ENCODE measurements around the gene GSK3A. TPM values are rescaled to one million over a fixed set of nuclear protein-coding genes. Genes with fewer than 3 reads are reported as not detected.

The GSK3A gene
- total RNA-seq, 1 donor from 2014 or later = 39.8 TPM

GRCh38 chr19:42282819-42283187, 40.4 kb upstream of the GSK3A start:
- DNase-seq = no peak
- H3K4me3 ChIP-seq = peak overlapping the region; percentile 61
- ATAC-seq = no peak
- no peaks in the 10 kb centered on the region for H3K27me3 ChIP-seq (ENCODE audit: low read depth)
- no peaks in the 10 kb centered on the region for H3K9me3 ChIP-seq
- no peak for TF ChIP-seq CTCF (IDR thresholded peaks at IDR 0.05)
- intact Hi-C loops (cut with DNase I) = no loop called here
- H3K27ac ChIP-seq = peak overlapping the region; percentile 85
- peaks cover 68% of the 10 kb centered on the region for H3K4me1 ChIP-seq
- H3K36me3 ChIP-seq = peaks cover 11% of the 10 kb centered on the region

GRCh38 chr19:42281827-42282762, 39.7 kb upstream of the GSK3A start:
- Histone ChIP-seq H3K9me3 (no peaks in the 10 kb centered on the region), H3K27ac (peak overlapping the region; percentile 85), H3K4me1 (peaks cover 75% of the 10 kb centered on the region), H3K4me3 (peak overlapping the region; percentile 71), H3K36me3 (peaks cover 4% of the 10 kb centered on the region), H3K27me3 (ENCODE audit: low read depth) (no peaks in the 10 kb centered on the region)
- intact Hi-C loops (cut with DNase I) = no loop called here
- DNase-seq (no peak), ATAC-seq (no peak)
- no peak for TF ChIP-seq CTCF (IDR thresholded peaks at IDR 0.05)

GRCh38 chr19:42281146-42281826, 38.9 kb upstream of the GSK3A start:
- Histone ChIP-seq H3K27ac (peak overlapping the region; percentile 85), H3K4me3 (peak overlapping the region; percentile 71), H3K9me3 (no peaks in the 10 kb centered on the region), H3K4me1 (peaks cover 76% of the 10 kb centered on the region), H3K36me3 (no peaks in the 10 kb centered on the region), H3K27me3 (ENCODE audit: low read depth) (no peaks in the 10 kb centered on the region)
- TF ChIP-seq CTCF (IDR thresholded peaks at IDR 0.05) = no peak
- no peak for DNase-seq
- peak in 1 of 2 donors; percentile 0 for ATAC-seq
- intact Hi-C loops (cut with DNase I) = no loop called here

- DNase-seq = no peak
Observed at GRCh38 chr19:42280815-42281145, 38.4 kb upstream of the GSK3A start.

More at GRCh38 chr19:42280815-42281145, 38.4 kb upstream of the GSK3A start:
- no peak for TF ChIP-seq CTCF (IDR thresholded peaks at IDR 0.05)
- Histone ChIP-seq H3K36me3 (no peaks in the 10 kb centered on the region), H3K27me3 (ENCODE audit: low read depth) (no peaks in the 10 kb centered on the region), H3K4me3 (peak overlapping the region; percentile 71), H3K4me1 (peaks cover 76% of the 10 kb centered on the region), H3K27ac (peak overlapping the region; percentile 85), H3K9me3 (no peaks in the 10 kb centered on the region)
- ATAC-seq = peak in 1 of 2 donors; percentile 9
- intact Hi-C loops (cut with DNase I) = no loop called here

Data from lower lobe of right lung (tissue), 2 donors.